GM21447 (cell line): Measurements from ENCODE around the gene TCERG1.
"Not testable (repeated sequence)": the region's sequence is repeated elsewhere in the genome, so short reads cannot be mapped to it uniquely, and the experiment has no call there.

Experiments
- ATAC-seq: cut with Tn5 transposase; IDR thresholded peaks from one replicate; pipeline ENCODE4 v1.9.1; 2021; ENCODE audit not compliant: unreplicated experiment

TCERG1 gene

GRCh38 chr5:146519554-146519953 lies 72.4 kb downstream of the TCERG1 start:
- ATAC-seq = no peak

- ATAC-seq = no peak
Measured at GRCh38 chr5:146520731-146521130, 73.6 kb downstream of the TCERG1 start.

DNA sequence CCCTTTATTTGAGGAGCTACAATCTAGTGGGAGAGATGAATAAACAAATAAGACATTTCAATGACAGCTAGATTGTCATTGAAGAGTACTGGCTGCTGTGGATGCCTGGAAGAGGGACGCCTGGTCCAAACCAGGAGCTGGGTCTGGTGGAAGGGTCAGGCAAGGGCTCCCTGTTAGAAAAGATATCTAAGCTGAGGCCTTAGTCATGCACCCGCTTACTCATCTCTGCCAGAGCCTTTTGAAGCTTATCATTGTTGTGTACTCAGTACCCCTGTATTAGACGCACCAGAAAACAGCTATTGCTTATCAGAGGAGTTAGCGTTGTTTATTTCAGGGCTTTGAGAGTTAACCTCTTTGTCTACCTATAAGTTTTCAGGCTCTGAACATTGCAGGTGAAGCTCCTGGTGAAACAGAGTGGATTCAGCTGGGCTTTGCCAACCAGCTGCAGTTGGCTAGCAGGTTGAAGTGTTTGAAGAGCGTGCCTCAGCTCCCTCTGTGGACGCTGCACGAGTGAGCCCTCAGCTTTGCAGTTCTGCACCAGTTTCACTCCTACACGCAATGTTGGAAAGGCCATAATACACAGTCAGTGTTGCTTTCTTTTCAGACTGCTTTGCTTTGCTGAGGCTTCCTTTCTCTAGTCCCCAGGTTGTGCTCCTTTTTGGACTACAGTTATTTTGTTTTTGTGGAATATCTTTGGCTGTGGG lies 74.4 kb downstream of the TCERG1 start:
- ATAC-seq = no peak

- no peak for ATAC-seq
Measured at GRCh38 chr5:146523698-146524097, 76.6 kb downstream of the TCERG1 start.

DNA sequence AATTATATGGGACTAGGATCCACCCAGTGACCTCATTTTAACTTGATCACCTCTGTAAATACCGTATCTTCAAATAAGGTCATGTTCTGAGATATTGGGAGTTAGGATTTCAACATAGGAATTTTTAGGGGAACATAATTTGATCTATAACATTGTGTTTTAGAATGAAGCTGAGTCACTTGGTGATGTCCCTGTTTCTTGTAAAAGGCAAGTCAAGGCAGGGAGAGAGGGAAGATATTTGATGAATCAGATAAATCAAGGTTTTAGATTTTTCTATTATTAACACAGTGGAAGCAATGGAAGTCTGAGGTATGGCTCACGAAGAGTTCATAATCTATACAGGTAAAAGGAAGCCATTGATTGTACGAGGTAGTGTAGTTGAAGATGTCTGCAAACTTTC lies 80.7 kb downstream of the TCERG1 start:
- ATAC-seq = no peak

DNA sequence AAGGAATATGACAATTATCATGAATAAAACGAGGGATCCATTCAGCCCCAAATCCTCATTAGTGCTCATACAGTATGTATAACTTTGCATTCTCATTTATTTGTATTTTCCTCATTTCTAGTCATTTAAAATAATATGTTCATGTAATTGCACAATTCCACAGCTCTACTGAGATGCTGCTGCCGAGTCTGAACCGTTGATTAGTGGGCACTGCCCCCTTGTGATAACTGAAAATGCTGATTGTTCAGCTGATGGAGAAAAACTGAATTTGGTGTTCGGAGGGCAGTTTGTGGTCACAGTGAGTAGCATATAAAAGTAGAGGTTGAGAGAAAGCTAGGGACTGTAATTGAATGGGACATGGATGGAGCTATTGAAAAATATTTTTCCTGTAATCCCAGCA lies 81.1 kb downstream of the TCERG1 start:
- no peak for ATAC-seq

GRCh38 chr5:146529984-146530383 lies 82.9 kb downstream of the TCERG1 start:
- ATAC-seq = peak; percentile 67

GRCh38 chr5:146533260-146533857 lies 86.2 kb downstream of the TCERG1 start:
- peak; percentile 96 for ATAC-seq

DNA sequence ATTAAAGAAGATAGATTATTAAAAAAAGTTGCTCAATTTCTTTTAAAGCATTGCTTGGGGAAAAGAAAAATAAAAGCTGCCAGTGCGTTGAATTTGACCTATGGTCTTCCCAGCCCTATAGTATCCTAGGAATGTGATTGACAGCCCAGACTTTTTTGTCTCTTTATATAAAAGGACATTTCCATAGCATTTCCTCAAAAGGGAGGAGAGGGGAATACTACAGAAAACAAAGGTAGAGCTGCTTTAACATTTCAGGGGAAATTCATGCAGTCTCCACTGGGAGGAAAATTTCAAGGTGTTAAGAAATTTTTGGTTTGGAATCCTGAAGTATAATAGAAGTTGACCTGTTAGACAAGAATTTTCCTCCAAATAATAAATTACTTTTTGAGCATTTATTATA lies 86.7 kb downstream of the TCERG1 start:
- no peak for ATAC-seq

DNA sequence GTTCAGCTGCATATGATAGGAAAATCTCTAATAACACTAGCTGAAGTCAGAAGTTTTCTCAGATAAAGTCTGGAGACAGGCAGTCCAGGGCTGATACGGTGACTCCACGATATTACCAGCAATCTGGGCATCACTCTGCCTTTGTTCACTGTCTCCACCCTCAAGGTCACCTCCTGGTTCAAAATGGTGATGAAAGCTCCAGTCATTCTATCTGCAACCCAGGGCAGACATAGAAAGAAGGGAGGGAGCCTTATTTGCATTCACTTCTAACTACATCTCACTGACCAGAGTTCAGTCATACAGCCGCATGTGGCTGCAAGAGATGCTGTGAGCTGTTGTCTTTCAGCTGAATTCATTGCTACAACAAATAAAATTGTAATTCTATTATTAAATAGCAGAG lies 91.3 kb downstream of the TCERG1 start:
- no peak for ATAC-seq

DNA sequence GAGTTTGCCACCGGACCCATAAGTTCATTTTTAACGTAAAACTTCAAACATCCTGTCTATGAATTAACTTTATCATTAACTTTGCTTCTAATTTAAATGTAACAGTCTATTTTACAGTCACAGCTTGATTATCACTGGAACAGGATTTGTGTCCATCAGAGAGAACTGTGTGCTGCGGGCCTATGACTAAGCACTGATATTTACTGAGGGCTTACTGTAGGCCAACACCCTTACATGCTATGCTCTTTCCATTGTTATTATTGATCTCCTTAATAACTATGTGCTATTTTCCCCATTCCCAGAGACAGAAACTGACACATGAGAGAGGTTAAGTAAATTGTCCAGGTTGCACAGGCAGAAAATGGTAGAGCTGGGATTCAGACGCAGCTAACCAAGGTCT lies 92.8 kb downstream of the TCERG1 start:
- ATAC-seq = no peak

DNA sequence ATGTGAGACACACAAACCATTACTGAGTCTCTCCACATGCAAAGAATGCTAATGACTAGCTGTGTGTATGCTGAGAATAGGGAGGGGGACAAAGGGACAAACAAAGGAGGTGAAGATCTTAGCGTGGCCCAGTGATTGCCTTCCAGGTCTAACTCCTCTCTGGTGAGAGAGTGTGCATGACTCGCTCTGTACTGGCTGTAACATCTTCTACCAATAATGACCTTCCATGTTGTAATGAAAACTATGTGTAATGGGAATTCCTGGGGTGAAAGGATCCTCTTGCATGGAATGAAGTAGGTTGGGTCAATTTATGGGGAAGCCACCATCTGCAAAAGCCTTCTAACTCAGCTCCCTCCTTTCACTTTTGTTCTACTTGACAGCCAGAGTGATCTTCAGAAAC lies 93.3 kb downstream of the TCERG1 start:
- ATAC-seq = no peak

DNA sequence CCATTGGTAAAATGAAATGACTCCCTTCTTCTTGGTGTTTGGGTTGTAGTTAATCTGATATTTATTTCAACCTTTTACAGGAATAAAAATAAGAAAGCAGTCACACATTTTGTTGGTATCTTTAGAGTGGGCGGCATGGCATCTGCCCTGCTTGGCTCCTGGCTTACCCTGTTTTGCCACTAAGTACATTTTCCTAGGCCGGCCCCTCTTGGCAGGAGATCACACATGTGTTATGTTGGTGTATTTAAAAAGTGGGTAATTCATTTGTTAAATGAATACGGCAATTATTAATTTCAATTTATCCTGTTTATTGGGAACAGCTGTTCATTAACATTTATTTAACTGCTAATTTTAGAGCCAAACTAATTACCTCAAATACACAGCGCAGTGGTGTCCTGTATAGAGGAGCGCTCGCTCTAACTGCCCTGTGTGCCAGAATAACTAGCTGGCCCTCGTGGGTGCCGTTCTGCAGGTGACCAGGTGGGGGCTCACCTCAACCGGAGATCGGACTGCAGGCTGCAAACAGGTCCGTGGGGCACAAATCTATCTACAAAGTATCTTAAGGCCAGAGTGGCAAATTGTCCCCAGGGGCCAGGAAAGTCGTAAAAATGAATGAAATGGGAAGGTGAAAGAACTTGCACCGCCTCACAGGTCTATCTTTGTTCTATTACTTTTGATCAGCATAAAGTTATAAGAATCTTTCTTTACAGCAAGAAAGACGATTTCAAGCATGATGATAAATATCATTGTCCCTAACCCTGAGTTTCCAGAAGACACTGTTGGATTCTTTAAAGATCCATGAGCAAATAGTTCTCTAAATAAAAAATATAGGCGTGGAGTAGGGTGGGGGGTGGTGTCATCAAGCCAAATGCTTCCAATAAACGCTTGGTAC lies 95.1 kb downstream of the TCERG1 start:
- ATAC-seq = peak; percentile 96

DNA sequence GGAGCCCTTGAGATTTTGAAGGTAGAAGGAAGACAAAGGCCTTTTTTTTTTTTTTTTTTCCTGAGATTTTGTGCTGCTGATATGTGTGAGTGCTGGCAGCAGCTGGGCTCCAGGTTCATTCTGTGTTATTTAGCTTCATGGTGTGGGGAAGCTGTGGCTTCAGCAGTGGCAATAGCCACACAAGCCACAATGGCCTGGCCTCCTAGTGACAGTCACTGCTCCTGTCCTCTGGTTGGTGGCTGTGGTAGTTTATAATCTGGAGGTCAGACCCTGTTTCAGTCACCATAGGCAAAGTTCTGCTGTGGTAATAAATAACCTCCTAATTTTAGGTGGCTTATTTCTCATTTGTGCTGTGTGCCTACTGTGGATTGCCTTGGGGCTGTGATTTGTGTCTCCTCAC lies 97.1 kb downstream of the TCERG1 start:
- no peak for ATAC-seq

DNA sequence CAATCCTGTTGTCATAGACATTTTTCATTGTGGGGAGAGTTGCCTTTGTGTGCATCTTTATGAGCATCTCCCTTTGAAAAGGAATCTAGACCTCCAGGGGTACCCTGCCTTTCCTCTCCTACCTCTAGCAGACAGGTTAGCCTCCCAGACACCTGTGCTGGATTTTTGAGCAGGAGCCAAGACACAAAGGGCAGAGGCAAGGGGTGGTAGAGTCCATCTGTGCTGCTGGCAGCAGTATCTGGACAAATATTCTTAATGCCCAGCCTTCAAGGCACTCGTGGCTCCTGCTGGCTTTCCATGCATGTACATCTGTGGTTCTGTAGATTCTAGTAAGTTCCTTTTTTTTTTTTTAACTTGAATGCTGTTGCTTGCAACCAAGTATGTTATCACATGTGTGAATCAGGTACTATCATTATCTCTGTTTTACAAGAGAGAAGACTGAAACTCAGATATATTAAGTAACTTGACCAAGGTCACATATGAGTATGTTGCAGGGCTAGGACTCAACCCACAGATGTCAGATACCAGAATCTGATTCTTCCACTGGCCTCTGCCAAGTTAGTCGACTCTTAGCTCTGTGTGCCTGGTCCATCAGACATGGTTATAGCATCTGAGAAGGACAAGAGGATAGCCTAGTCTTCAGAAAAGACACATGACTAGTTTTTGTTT lies 101.8 kb downstream of the TCERG1 start:
- ATAC-seq = no peak

DNA sequence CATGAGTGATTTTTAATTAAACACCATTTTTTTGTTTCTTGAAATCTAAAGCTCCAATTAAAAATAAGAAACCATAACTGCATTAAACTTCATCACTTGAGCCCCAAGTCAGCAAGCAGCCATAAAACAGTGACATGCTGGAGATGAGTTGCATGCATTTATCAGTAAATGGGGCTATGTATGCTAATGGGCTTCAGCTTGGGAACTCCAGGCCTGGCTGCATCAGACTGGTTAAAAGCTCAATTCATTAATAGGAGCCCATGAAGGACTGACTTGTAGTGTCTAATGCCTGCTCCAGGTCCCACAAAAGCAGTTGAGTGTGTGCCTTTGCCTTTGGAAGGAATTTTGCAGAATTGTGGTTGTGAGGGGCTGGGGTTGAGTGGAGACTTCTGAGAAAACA lies 102.5 kb downstream of the TCERG1 start:
- ATAC-seq = no peak

GRCh38 chr5:146553446-146553845 lies 106.3 kb downstream of the TCERG1 start:
- ATAC-seq = no peak

GRCh38 chr5:146556884-146557283 lies 109.8 kb downstream of the TCERG1 start:
- ATAC-seq = not testable (repeated sequence)

DNA sequence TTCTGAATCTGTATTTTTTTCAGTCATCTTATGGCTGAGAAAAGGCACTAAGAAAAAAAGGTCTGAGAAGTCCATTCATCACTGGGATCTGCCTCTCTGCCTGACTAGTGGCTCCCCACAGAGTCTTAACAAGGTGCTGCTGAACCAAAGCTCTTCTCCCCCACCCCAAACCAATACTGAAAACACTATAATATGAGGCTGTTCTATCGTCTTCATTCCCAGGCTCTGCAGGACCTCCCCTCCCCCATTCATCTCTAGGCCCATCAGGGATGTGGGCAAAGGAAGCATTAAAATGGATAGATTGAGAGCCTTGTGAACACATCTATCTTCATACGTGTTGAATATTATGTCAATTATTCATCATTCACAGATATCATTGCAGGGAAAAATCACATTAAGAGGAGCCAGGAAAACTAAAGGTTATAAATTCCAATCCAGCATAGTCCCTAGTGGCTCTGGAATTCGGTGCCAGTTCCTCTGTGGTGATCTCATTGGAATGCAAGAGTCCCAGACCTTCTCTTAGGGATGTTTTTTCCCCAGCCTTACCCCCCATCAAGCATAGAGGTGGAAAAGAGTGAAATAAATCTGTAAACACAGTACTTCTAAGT lies 113.2 kb downstream of the TCERG1 start:
- no peak for ATAC-seq
